ENCODE data around the gene EGR4.

DNA sequence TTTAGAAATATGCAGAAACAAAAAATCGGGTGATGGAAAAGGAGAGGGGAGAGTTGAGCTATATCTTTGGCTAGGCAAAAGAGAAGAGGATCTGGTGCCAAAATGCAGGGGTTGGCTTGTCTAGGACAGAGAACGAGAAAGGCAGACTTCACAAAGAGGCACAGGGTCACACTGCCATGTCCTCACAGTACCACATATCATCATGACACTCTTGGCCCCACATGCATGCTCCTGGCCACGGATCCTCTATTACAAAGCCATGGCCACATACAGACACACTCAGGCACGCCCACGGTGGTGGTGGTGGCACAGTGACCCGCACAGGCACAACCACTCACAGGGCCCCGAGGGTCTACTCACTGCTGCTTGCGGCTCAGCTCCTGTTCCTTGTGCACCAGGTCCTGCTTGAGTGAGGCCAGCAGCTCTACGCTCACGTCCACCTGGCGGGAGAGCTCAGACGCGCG lies 24.9 kb downstream of the EGR4 start:
- TF ChIP-seq POLR2A (IDR thresholded peaks at IDR 0.05) (no peak), EP300 (IDR thresholded peaks at IDR 0.05) (no peak), POLR2AphosphoS5 (IDR thresholded peaks at IDR 0.05) (no peak)
- TF ChIP-seq, protein P1, sequence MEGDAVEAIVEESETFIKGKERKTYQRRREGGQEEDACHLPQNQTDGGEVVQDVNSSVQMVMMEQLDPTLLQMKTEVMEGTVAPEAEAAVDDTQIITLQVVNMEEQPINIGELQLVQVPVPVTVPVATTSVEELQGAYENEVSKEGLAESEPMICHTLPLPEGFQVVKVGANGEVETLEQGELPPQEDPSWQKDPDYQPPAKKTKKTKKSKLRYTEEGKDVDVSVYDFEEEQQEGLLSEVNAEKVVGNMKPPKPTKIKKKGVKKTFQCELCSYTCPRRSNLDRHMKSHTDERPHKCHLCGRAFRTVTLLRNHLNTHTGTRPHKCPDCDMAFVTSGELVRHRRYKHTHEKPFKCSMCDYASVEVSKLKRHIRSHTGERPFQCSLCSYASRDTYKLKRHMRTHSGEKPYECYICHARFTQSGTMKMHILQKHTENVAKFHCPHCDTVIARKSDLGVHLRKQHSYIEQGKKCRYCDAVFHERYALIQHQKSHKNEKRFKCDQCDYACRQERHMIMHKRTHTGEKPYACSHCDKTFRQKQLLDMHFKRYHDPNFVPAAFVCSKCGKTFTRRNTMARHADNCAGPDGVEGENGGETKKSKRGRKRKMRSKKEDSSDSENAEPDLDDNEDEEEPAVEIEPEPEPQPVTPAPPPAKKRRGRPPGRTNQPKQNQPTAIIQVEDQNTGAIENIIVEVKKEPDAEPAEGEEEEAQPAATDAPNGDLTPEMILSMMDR (IDR thresholded peaks at IDR 0.05), result no peak
